ENCODE measurements around the gene SALL1.

Gene SALL1

DNA sequence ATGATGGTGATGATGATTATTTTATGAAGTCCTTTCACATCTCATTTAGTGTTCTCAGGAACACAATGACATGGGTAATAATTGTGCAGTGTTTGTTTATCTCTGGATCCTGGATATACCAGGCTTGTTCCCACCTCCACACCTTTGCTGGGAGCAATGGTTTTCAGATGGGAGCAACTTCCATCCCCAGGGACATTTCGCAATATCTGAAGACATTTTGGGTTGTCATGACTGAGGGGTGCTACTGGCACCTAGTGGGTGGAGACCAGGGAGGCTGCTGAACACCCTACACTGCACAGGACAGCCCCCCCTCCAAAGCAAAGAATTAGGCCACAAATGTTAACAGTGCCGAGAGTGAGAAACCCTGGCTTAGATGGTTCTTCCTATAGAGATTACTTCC, 13.5 kb upstream of the SALL1 start:
- no peak for ATAC-seq (replicated peaks)
- Mint-ChIP-seq H3K27ac (no peak overlapping the region), H3K4me1 (no peaks in the 10 kb centered on the region), H3K27me3 (peaks cover 16 to 19% of the 10 kb centered on the region in 2 donors), H3K4me3 (no peak overlapping the region), H3K36me3 (no peaks in the 10 kb centered on the region), H3K9me3 (peaks cover 0 to 3% of the 10 kb centered on the region in 2 donors)
- DNase-seq = no peak

DNA sequence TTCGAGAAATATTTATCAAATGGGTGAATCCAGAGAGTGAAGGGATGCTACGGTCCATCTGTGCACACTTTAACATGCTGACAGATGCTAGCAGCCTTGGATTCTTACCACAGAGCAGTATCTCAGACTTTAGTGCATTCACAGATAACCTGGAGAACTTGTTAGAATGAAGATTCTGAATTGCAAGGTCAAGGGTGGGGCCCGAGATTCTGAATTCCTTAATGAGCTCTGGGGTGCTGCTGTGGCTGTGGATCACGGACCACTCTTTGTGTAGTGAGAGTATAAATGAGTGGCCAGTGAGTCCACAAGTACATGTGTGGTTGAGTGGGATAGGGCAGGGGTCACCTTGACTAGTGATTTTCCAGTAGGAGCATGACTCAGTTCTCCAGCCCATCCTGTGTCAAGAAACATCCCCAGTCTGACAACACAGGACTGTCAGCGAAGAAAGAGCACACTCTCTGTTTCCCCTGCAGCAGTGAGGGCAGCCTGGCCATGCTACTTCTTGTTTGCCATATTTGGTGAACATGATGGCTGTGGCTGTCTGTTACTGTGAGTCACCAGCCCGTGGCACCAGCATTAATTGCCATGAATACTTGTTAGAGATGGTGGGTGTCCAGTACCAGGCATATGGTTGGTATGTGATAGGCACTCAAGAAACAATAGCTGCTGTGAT, 13.0 kb upstream of the SALL1 start:
- no peak overlapping the region for H3K27ac Mint-ChIP-seq
- H3K9me3 Mint-ChIP-seq = no peaks in the 10 kb centered on the region
- no peak overlapping the region for H3K4me3 Mint-ChIP-seq
- H3K4me1 Mint-ChIP-seq = no peaks in the 10 kb centered on the region
- no peaks in the 10 kb centered on the region for H3K36me3 Mint-ChIP-seq
- ATAC-seq (replicated peaks) = no peak
- H3K27me3 Mint-ChIP-seq = peaks cover 18 to 19% of the 10 kb centered on the region in 2 donors
- DNase-seq = no peak

DNA sequence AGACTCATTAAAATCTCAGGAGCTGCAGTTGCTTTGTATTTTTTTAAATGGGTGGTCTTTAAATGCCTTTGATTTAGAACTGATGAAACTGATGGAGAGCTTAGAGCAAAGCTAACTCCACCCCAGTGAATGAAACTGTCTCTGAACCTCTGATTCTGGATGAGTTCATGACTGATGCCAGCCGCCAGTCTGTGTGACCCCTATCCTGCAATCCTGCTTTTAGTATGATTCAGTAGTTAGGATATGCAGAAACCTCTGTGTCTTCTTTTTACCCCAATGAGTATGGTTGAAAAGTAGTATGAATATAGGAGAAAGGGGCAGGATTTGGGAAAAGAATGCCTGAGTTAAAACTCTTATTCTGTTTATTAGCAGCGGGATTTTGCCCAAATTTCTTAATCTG, 12.3 kb upstream of the SALL1 start:
- ATAC-seq (replicated peaks) = no peak
- DNase-seq = no peak

DNA sequence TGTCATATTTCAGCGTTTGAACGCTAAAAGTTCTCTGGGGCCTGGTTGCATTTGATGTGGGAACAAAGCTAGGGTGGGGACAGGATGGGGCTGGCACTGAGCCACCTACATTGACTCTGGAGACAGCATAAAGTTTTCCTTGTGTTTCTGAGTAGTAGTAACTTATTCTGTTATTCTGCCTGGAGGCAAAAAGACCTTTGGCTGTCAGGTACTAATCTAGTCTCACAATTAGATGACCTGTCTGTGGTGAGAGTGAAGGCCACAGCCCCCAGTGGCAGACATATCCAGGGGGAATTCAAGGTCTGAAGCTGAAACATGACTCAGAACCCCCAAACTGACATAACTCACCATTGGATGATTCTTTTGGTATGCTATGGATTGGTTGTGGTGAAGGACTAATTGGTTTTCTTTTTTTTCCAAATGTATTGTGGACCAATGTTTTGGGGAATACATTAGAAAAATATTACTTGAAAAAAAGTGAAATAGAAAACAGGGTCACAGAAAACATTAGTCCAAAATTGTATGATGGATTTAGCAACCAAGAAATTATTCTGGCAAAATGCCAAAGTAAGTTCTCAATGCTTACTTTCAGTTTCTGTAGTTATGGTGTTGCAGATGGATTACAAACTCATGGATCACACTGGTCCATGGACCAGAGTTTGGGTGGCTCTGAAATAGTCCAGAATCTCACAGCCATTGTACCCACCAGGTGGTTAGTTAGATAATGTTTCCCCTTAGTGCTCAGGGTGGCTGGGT, 10.5 kb upstream of the SALL1 start:
- H3K4me1 Mint-ChIP-seq = no peaks in the 10 kb centered on the region
- DNase-seq = no peak
- H3K27ac Mint-ChIP-seq = no peak overlapping the region
- no peaks in the 10 kb centered on the region for H3K36me3 Mint-ChIP-seq
- no peaks in the 10 kb centered on the region for H3K9me3 Mint-ChIP-seq
- ATAC-seq (replicated peaks) = no peak
- H3K4me3 Mint-ChIP-seq = no peak overlapping the region
- peaks cover 34 to 36% of the 10 kb centered on the region in 2 donors for H3K27me3 Mint-ChIP-seq

More for the DNA sequence above, 12.3 kb upstream of the SALL1 start:
- Mint-ChIP-seq H3K27me3 (peaks cover 22 to 24% of the 10 kb centered on the region in 2 donors), H3K27ac (no peak overlapping the region), H3K9me3 (no peaks in the 10 kb centered on the region), H3K36me3 (no peaks in the 10 kb centered on the region), H3K4me1 (no peaks in the 10 kb centered on the region), H3K4me3 (no peak overlapping the region)

DNA sequence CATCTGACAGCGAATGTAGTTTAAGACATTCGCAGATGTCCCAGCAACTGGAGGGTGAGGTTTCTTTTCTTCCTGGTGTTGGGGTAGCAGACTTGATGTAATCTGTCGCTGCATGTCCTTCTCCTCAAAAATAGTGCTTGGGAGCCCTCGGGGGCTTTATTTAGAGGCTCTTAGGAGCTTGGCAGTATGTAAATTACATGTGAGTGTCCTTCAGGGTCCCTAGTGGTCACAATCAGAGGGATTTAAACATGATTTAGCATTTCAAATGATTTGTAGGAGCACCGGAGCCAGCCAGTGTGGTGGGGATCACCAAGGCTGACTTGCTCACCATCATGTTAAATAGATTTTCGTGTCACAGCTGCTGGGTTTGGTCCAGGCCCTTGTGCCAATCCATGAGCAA, 8.8 kb upstream of the SALL1 start:
- H3K9me3 Mint-ChIP-seq = no peaks in the 10 kb centered on the region

DNA sequence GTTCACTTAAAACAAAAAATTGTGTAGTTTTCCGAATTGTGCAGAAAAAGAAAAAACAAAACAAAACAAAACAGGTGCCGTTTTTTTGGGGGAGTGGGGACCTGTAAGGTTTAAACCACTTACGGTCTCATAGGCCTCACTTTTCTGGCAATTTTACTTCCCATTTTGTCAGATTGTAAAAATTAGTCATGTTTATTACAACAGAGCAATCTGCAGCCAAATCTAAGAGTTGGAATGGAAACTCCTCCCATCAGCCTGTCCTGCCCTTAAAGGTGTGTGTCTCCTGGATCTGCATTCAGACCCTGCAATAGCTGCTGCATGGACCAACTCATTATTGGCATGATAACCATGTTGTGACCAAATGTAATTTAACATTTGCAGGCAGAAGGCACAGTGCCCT, 8.2 kb upstream of the SALL1 start:
- H3K27me3 Mint-ChIP-seq = peaks cover 52 to 56% of the 10 kb centered on the region in 2 donors
- no peaks in the 10 kb centered on the region for H3K36me3 Mint-ChIP-seq
- ATAC-seq (replicated peaks) (no peak), DNase-seq (no peak)
- H3K9me3 Mint-ChIP-seq = no peaks in the 10 kb centered on the region
- no peak overlapping the region for H3K4me3 Mint-ChIP-seq
- peaks cover under 1 to 7% of the 10 kb centered on the region in 2 donors for H3K4me1 Mint-ChIP-seq
- H3K27ac Mint-ChIP-seq = no peak overlapping the region

More for the DNA sequence above, 8.8 kb upstream of the SALL1 start:
- no peaks in the 10 kb centered on the region for H3K36me3 Mint-ChIP-seq
- peaks cover 50 to 51% of the 10 kb centered on the region in 2 donors for H3K27me3 Mint-ChIP-seq
- H3K4me3 Mint-ChIP-seq = no peak overlapping the region
- H3K4me1 Mint-ChIP-seq = peaks cover 0 to 7% of the 10 kb centered on the region in 2 donors
- DNase-seq (no peak), ATAC-seq (replicated peaks) (no peak)
- H3K27ac Mint-ChIP-seq = no peak overlapping the region

DNA sequence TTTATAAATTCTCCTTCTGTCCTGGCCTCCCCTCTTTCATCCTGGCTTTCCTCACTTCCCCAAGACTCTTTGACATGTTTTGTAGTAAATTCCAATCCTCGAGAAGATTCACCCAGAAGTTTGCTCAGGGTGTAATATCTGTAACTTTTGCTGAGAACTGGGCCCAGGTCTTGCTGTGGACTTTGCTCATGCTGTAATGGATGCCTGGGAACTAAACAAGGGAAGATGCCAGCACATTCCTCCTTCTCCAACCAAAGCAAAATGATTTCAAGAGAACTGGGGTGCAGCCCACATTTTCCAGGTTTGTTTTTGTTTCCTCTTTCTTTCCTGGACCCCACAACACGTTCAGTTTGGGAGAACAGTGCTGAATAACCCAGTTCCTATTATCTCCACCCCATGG, 6.6 kb upstream of the SALL1 start:
- Mint-ChIP-seq H3K4me1 (peaks cover 7% of the 10 kb centered on the region in 2 donors), H3K27me3 (peaks cover 66 to 72% of the 10 kb centered on the region in 2 donors)
- no peak for ATAC-seq (replicated peaks)

DNA sequence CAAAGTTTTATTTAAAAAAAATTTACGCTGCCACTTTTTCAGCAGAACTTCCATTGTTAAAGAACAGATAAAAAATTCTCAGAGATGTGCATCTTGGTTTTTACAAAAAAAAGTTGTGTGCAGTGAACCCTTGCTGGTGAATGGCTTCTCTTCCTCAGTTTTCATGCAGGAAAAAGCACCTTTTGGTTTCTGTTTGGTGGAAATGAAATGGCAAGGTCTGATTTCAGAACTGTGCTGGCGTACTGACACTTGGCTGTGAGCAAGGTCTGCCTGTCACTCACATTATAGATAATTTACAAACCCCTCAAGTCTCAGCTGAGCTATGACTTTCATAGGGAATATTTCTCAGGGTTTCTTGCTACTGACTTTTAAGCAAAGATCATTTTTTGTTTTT, 5.7 kb upstream of the SALL1 start:
- Mint-ChIP-seq H3K9me3 (no peaks in the 10 kb centered on the region), H3K36me3 (peaks cover 0 to 7% of the 10 kb centered on the region in 2 donors), H3K4me3 (no peak overlapping the region), H3K27me3 (peaks cover 66 to 74% of the 10 kb centered on the region in 2 donors), H3K27ac (no peak overlapping the region), H3K4me1 (peaks cover 7 to 8% of the 10 kb centered on the region in 2 donors)
- DNase-seq = no peak
- no peak for ATAC-seq (replicated peaks)

More for the DNA sequence above, 6.6 kb upstream of the SALL1 start:
- Mint-ChIP-seq H3K4me3 (no peak overlapping the region), H3K27ac (no peak overlapping the region), H3K36me3 (peaks cover 0 to 7% of the 10 kb centered on the region in 2 donors), H3K9me3 (no peaks in the 10 kb centered on the region)
- no peak for DNase-seq

DNA sequence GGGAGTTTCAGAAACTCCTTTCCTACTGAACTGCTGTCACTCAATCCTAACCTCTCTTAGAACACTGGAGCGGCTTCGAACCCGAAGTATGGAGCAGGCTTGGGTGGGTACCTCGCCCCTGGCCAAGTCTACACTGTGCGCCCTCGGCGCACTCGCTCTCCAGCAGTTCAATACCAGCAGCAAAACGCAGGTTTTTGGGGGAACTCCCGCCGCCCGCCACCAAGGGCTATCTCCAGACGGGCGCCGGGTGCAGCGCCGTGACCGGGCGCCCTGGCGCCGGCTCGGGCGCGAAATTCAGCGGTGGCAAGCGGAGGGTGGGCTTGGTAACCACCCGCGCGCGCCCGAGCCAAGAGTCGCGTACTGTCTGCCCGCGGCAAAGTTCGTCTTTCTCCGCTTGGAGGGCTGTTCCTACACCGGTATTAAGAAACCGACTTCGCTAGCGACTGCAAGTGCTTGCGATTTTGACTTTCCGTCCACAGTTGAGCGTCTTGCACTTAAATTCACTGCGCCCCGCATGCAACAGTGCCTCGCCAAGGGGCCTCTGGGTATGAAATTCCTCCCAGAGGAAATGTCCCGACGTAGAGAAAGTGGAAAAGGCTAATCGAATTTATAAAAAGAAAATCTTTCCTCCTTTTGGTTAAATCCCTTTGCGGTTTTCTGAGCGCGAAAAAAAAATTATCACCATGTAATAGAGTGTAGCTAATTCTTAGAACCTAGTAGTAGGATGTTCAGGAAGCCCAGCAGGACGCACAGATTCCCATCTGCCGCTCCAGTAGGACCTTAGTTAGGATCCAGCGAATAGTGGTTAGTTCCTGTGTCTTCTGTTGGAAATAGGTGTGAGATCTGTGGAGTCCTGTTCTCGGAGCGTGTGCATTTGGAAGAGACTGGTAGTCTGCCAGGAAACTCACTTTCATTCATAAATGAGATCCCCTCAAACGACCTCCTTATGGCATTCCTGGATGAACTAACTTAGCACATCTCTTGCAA, 5.0 kb upstream of the SALL1 start:
- peaks cover 7 to 8% of the 10 kb centered on the region in 2 donors for H3K4me1 Mint-ChIP-seq
- no peaks in the 10 kb centered on the region for H3K9me3 Mint-ChIP-seq
- ATAC-seq (replicated peaks) (no peak), DNase-seq (no peak)
- H3K4me3 Mint-ChIP-seq = no peak overlapping the region
- H3K27me3 Mint-ChIP-seq = peaks cover 64 to 74% of the 10 kb centered on the region in 2 donors
- no peak overlapping the region for H3K27ac Mint-ChIP-seq
- peaks cover 0 to 7% of the 10 kb centered on the region in 2 donors for H3K36me3 Mint-ChIP-seq

DNA sequence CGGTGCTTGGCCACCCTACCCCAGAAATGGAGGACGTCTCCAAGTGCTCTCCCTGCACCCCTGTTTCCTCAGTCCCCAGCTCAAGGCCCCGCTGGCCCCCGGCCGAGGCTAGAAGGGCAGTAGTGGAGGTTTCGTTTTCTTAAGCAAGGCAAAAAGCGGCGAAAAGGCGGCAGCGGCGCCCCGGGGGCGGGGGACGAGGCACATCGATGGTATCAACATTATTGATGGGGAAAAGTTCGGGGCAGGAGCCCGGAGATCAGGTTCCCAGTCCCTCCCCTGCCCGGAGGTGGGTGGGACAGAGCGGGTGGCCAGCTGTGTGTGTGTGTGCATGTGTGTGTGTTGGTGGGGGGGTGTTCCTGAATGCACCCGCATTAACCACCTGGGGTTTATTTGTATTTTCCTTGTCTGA, 4.1 kb upstream of the SALL1 start:
- Mint-ChIP-seq H3K27me3 (peaks cover 61 to 76% of the 10 kb centered on the region in 2 donors), H3K27ac (peak overlapping the region; percentile 83), H3K36me3 (peaks cover 0 to 7% of the 10 kb centered on the region in 2 donors), H3K4me1 (peaks cover 7 to 8% of the 10 kb centered on the region in 2 donors), H3K9me3 (no peaks in the 10 kb centered on the region), H3K4me3 (peak overlapping the region; percentile 17 to 35)
- DNase-seq (no peak), ATAC-seq (replicated peaks) (no peak)

DNA sequence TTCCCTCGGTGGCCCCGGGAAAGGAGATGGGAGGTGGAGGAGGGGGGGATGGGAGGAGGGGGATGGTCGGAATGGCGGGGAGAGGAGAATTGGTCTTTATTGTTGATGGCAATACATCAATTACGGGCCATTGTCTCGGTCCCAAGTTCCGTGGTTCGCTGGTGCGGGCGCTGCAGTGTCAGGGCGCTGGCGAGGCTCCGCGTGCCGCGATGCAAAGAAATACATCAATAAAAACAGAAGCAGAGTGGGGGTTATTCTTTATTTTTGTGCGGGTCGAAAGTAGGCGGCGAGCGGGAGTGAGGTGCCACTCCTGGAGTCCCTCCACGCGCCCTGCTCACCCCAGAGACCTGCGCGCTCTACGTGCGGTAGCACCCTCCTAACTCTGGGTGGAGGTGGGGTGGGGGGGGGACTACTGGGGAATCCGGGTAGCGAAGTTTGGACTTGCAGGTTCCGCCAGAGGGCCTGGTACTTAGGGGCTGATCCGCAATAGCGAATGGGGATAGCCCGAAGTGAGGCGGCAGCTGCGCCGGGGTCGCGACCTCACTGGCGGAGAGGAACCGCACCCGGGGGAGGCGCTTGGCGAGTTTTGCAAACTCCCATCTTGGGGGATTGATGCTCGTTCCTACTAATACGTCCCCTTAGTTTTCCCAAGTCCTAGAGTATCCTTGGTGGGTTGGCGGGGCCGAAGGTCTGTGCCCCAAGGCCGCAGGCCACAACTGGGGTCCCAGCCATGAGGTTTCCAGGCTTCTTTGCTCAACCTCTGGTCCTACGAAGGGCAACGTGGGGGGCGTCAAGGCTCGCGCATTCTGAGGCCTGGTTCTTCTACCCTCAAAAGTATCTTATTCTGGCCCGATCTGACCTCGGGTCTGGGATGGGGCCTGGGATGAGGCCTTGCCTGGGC, 3.5 kb upstream of the SALL1 start:
- H3K4me1 Mint-ChIP-seq = peaks cover 7 to 10% of the 10 kb centered on the region in 2 donors
- ATAC-seq (replicated peaks) = no peak
- peaks cover 59 to 77% of the 10 kb centered on the region in 2 donors for H3K27me3 Mint-ChIP-seq
- H3K27ac Mint-ChIP-seq = peak overlapping the region; percentile 81
- H3K4me3 Mint-ChIP-seq = peak overlapping the region in 1 of 2 donors; percentile 35
- H3K36me3 Mint-ChIP-seq = peaks cover 0 to 7% of the 10 kb centered on the region in 2 donors
- no peak for DNase-seq
- no peaks in the 10 kb centered on the region for H3K9me3 Mint-ChIP-seq

DNA sequence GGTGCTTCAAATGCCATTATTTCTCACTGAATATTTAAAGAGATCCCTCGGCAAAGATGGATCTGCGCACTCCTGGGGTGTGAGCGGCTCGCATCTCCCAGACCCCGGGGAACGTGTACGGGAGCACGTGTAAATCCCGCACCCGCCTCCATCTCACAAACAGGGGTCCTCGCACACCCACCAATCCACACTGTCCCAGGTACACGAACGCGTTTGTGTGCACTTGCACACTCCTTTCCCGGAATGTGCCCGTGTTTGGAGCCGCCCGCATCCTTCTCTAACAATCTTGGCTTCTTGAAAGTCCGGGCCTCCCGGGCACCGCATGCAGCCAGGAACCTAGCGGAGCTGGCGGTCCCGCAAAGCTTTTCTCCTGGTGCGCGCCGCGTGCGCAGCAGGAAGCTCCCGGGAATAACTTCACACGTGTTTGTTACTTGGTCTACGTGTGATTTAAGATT, 2.5 kb upstream of the SALL1 start:
- Mint-ChIP-seq H3K27ac (peak overlapping the region; percentile 73), H3K27me3 (peaks cover 60 to 77% of the 10 kb centered on the region in 2 donors), H3K36me3 (peaks cover 0 to 7% of the 10 kb centered on the region in 2 donors), H3K9me3 (no peaks in the 10 kb centered on the region), H3K4me3 (peak overlapping the region in 1 of 2 donors; percentile 65), H3K4me1 (peaks cover 7 to 10% of the 10 kb centered on the region in 2 donors)
- no peak for ATAC-seq (replicated peaks)
- no peak for DNase-seq

Data from stimulated activated naive B cell treated with anti-CD40 and anti-IgM and Interleukin-4, amounts not matched to agents 10 μg/mL and 1 μg/mL and 100 μg/mL, for 72 hours (primary cell).